NB4 (cell line): Measurements from ENCODE around the gene ZBTB49.

Source experiments
- DNase-seq: peaks from one replicate; pipeline ENCODE4 v3.0.0; 2010; ENCODE audit warnings: low read depth
- H3K4me3 ChIP-seq: one replicate; pipeline ENCODE4 v1.5.1; 2011; ENCODE audit warnings: mild to moderate bottlenecking, low read depth, low read length, moderate library complexity
- MYC ChIP-seq: IDR thresholded peaks from 2 replicates; pipeline ENCODE4 v1.6.1; 2011; ENCODE audit warnings: low read depth, low read length
- POLR2A ChIP-seq: IDR thresholded peaks from 2 replicates; pipeline ENCODE4 v1.6.1; 2011; ENCODE audit warnings: mild to moderate bottlenecking; ENCODE audit not compliant: insufficient read length; ENCODE audit errors: extremely low read depth
- TF ChIP-seq, protein P1 (sequence below): IDR thresholded peaks from 2 replicates; pipeline ENCODE4 v1.6.1; 2011; ENCODE audit warnings: low read depth, low read length
- TF ChIP-seq, protein P2 (sequence below): IDR thresholded peaks from one replicate; pipeline ENCODE4 v1.5.1; 2012; ENCODE audit warnings: low read depth, low read length

Gene ZBTB49

DNA sequence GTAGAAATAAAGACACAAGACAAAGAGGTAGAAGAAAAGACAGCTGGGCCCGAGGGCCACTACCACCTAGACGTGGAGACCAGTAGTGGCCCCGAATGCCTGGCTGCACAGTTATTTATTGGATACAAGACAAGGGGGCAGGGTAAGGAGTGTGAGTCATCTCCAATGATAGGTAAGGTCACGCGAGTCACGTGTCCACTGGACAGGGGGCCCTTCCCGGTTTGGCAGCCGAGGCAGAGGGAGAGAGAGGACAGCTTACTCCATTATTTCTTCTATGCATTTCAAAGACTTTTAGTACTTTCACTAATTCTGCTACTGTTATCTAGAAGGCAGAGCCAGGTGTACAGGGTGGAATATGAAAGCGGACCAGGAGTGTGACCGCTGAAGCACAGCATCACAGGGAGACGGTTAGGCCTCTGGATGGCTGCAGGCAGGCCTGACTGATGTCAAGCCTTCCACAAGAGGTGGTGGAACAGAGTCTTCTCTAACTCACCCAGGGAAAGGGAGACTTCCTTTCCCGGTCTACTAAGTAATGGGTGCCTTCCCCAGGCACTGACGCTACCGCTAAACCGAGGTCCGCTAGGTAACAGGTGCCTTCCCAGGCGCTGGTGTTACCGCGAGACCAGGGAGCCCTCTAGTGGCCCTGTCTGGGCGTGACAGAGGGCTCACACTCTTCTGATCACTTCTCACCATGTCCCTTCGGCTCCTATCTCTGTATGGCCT is 44.9 kb downstream of the ZBTB49 start:
- TF ChIP-seq, protein P1, sequence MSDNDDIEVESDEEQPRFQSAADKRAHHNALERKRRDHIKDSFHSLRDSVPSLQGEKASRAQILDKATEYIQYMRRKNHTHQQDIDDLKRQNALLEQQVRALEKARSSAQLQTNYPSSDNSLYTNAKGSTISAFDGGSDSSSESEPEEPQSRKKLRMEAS, result no peak
- TF ChIP-seq, protein P2, sequence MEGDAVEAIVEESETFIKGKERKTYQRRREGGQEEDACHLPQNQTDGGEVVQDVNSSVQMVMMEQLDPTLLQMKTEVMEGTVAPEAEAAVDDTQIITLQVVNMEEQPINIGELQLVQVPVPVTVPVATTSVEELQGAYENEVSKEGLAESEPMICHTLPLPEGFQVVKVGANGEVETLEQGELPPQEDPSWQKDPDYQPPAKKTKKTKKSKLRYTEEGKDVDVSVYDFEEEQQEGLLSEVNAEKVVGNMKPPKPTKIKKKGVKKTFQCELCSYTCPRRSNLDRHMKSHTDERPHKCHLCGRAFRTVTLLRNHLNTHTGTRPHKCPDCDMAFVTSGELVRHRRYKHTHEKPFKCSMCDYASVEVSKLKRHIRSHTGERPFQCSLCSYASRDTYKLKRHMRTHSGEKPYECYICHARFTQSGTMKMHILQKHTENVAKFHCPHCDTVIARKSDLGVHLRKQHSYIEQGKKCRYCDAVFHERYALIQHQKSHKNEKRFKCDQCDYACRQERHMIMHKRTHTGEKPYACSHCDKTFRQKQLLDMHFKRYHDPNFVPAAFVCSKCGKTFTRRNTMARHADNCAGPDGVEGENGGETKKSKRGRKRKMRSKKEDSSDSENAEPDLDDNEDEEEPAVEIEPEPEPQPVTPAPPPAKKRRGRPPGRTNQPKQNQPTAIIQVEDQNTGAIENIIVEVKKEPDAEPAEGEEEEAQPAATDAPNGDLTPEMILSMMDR, result peak; percentile 82
- H3K4me3 ChIP-seq, result no peak overlapping the region
- peak; percentile 65 for DNase-seq

DNA sequence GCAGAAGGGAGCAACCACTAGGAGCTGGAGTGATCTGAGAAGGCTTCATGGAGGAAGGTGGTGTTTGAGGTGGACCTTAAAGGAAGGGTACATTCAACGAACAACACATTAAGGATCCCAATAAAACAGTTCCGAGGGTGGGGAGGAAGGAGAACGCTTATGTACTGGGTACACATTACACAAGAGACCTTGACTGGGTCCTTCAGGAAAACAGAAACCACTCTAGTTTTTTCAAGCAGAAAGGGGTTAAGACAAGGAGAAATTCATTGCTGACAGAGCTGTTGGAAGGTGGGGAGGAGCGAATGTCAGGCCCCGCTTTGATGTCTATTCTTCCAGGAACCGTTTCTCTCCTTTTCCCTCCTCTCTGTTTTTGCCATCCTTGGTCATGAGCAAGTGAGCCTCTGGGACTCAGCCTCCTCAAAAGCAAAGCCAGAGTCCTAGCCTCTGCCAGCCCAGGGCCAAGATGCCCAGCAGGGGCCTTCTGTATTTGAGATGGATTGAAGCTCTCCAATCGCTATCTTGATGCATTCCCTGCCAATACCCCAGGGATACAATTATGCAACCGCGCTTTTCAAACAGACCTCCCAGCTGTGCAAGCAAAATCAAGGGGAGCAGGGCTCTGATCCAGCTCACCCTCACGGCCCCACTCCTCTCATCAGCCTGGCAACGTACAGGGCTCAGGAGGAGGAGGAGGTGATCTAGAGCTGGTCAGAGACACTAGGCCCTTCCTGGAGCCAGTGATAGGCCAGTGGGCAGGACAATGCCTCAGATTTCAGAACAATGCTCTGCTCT is 48.4 kb downstream of the ZBTB49 start:
- no peak overlapping the region for H3K4me3 ChIP-seq
- TF ChIP-seq, protein P1, result no peak
- no peak for TF ChIP-seq POLR2A
- TF ChIP-seq, protein P2, result no peak
- TF ChIP-seq MYC, result no peak
- peak; percentile 22 for DNase-seq

DNA sequence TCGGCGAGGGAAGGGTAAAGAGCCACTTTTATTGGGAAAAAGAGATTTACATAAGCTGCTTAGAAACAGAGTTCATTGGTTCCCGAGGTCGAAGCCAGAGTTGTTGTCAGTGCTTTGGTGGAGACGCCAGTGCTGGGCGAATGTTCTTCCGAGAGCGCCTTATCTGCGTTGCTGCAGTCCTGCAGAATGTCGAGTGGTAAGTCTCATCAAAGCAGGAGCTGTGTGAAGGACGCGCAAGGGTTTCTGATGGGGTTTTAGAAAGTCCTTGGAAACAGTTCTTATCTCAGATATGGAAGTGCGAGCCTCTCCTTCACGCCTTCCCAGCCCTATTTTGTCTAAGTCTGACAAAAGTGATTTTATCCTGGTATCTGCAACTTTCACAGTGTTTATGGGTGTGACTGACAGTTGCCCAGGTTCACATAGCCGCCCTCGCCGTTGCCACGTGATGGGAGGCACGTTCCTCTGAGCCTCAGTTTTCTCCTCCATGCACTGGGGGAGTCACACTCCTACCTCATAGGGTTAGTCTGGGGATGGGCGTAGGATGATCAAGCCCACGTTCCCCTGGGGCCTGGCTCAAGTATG is 49.5 kb downstream of the ZBTB49 start:
- TF ChIP-seq MYC, result no peak
- TF ChIP-seq, protein P2, result no peak
- TF ChIP-seq POLR2A, result no peak
- TF ChIP-seq, protein P1, result no peak
- no peak overlapping the region for H3K4me3 ChIP-seq
- DNase-seq, result no peak

DNA sequence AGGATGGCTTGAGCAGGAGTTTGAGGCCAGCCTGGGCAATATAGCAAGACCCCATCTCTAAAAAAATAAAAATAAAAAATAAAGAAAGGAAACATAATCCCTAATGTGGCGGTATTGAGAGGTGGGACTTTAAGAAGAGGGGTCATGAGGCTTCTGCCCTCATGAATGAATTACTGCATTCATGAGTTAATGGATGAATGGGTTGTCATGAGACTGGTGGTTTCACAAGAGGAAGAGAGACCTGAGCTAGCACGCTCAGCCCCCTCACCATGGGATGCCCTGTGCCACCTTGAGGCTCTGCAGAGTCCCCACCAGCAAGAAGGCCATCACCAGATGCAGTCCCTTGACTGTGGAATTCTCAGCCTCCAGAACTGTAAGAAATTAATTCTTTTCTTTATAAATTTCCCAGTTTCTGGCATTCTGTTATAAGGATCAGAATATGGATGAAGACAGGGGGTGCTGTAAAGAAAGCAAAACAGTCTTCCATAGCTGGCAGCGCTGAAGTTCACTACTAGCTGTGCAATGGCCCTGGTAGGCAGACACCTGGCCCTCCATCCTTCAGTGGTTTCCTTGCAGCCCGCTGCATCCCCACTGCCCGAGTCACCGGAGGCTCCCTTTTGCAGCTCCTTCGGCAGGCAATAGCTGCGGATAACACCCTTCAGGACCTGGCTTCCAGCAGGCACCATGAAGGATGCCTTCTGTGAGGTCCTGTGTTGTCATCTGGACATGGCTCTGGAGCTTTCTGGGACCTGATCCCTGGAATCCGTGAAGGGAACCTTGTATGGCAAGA is 52.0 kb downstream of the ZBTB49 start:
- TF ChIP-seq, protein P2, result no peak
- TF ChIP-seq, protein P1, result no peak
- TF ChIP-seq MYC, result no peak
- TF ChIP-seq POLR2A, result no peak
- H3K4me3 ChIP-seq, result no peak overlapping the region
- no peak for DNase-seq

DNA sequence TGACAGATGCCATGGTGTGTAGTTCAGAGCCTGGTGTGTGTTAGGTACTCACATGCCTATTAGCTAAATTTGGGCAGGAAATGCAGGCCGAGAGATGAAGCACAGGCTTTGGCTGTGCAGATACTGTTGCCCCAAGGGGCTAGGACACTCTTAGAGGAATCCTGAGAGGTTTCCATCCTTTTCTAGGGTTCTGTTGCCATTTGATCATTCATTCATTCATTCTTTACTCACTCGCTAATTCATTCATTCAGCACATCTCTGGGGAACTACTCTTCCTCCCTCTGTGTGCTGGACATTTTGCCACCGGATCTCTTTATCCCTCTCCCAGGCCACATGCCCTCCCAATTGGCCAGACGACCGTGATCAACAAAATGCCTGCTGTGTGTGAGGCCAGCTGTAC is 53.0 kb downstream of the ZBTB49 start:
- H3K4me3 ChIP-seq, result no peak overlapping the region
- TF ChIP-seq, protein P1, result no peak
- no peak for TF ChIP-seq POLR2A
- no peak for DNase-seq
